Activated CD8-positive, alpha-beta T cell treated with anti-CD3 and anti-CD28 coated beads, Interleukin-2, amount 10 ng/mL, durations not matched to agents 7 days and 5 days (primary cell): ENCODE results near the gene RBBP5. TPM values are rescaled to one million over a fixed set of nuclear protein-coding genes. Genes with fewer than 3 reads are reported as not detected.
A peak's percentile ranks its signal among the peaks of the same experiment; 100 is the strongest.

Source experiments
- ATAC-seq: fragments of 150-1000 bp; cut with Tn5 transposase; one replicate; pipeline ENCODE4 v1.10.0; 2021; ENCODE audit warnings: moderate library complexity
- CTCF ChIA-PET: fragments of 350-600 bp; sonication (Branson Sonifier 250); formaldehyde crosslinking; loops from one replicate; lab custom pipeline; 2021; ENCODE audit warnings: antibody characterized with exemption; lab: Charles Lee
- POLR2A ChIA-PET: fragments of 350-600 bp; sonication (Branson Sonifier 250); formaldehyde crosslinking; loops from one replicate; lab custom pipeline; 2021; ENCODE audit warnings: antibody characterized with exemption; lab: Charles Lee
- DNase-seq: peaks from one replicate; pipeline ENCODE4 v3.0.0-alpha.2; 2020
- H3K27ac Mint-ChIP-seq: one replicate; pipeline ENCODE4 v1.8.0; 2021; ENCODE audit warnings: mild to moderate bottlenecking, mixed read lengths
- H3K27me3 Mint-ChIP-seq: one replicate; pipeline ENCODE4 v1.8.0; 2021; ENCODE audit warnings: low read depth, mixed read lengths
- H3K36me3 Mint-ChIP-seq: one replicate; pipeline ENCODE4 v1.8.0; 2021; ENCODE audit warnings: low read depth, mixed read lengths
- H3K4me1 Mint-ChIP-seq: one replicate; pipeline ENCODE4 v1.8.0; 2021; ENCODE audit warnings: low read depth, mixed read lengths
- H3K4me3 Mint-ChIP-seq: one replicate; pipeline ENCODE4 v1.8.0; 2021; ENCODE audit warnings: mild to moderate bottlenecking, mixed read lengths
- H3K9me3 Mint-ChIP-seq: one replicate; pipeline ENCODE4 v1.8.0; 2022; ENCODE audit warnings: mixed read lengths; ENCODE audit not compliant: insufficient read depth
- total RNA-seq, 2 experiments: library from RNA; stranded (reverse); gene quantifications; one replicate each; pipeline ENCODE4 v1.2.3, GENCODE V29; 2021

RBBP5 gene
- total RNA-seq, 2 experiments from 2014 or later: 20.3 to 22.0 TPM

GRCh38 chr1:205056188-205056611 lies 65.6 kb downstream of the RBBP5 start:
- no peak for ATAC-seq
- H3K4me3 Mint-ChIP-seq: no peak overlapping the region
- no peaks in the 10 kb centered on the region for H3K4me1 Mint-ChIP-seq
- no peak for DNase-seq
- no peak overlapping the region for H3K27ac Mint-ChIP-seq
- H3K36me3 Mint-ChIP-seq: no peaks in the 10 kb centered on the region
- H3K27me3 Mint-ChIP-seq: no peaks in the 10 kb centered on the region
- H3K9me3 Mint-ChIP-seq: no peaks in the 10 kb centered on the region
- ChIA-PET CTCF (interaction anchor here (0.8 kb wide), 1 partner anchor 114 kb away, joined by 3 read pairs; no protein-coding TSS in a partner anchor), POLR2A (no interaction called here)

GRCh38 chr1:205054013-205054412 lies 67.8 kb downstream of the RBBP5 start:
- Mint-ChIP-seq H3K4me1 (no peaks in the 10 kb centered on the region), H3K9me3 (no peaks in the 10 kb centered on the region), H3K27me3 (no peaks in the 10 kb centered on the region), H3K36me3 (no peaks in the 10 kb centered on the region), H3K27ac (no peak overlapping the region), H3K4me3 (no peak overlapping the region)
- no peak for DNase-seq
- ChIA-PET CTCF (no interaction called here), POLR2A (no interaction called here)
- no peak for ATAC-seq

GRCh38 chr1:205053296-205053695 lies 68.5 kb downstream of the RBBP5 start:
- ChIA-PET POLR2A (no interaction called here), CTCF (interaction anchor here (2.5 kb wide), 1 partner anchor 8 kb away, joined by 19 read pairs; no protein-coding TSS in a partner anchor)
- DNase-seq: no peak
- Mint-ChIP-seq H3K9me3 (no peaks in the 10 kb centered on the region), H3K4me3 (no peak overlapping the region), H3K27me3 (no peaks in the 10 kb centered on the region), H3K27ac (no peak overlapping the region), H3K4me1 (no peaks in the 10 kb centered on the region), H3K36me3 (no peaks in the 10 kb centered on the region)
- no peak for ATAC-seq

GRCh38 chr1:205052690-205053089 lies 69.1 kb downstream of the RBBP5 start:
- Mint-ChIP-seq H3K36me3 (no peaks in the 10 kb centered on the region), H3K9me3 (no peaks in the 10 kb centered on the region), H3K4me1 (no peaks in the 10 kb centered on the region), H3K4me3 (no peak overlapping the region), H3K27me3 (no peaks in the 10 kb centered on the region), H3K27ac (no peak overlapping the region)
- no peak for ATAC-seq
- CTCF ChIA-PET: interaction anchor here (2.5 kb wide), 1 partner anchor 9 kb away, joined by 19 read pairs; no protein-coding TSS in a partner anchor
- POLR2A ChIA-PET: no interaction called here
- DNase-seq: no peak

- DNase-seq: no peak
- ChIA-PET CTCF (interaction anchor here (2.3 kb wide), 1 partner anchor 12 kb away, joined by 14 read pairs; no protein-coding TSS in a partner anchor), POLR2A (no interaction called here)
- H3K27me3 Mint-ChIP-seq: peaks cover 23% of the 10 kb centered on the region
- H3K9me3 Mint-ChIP-seq: no peaks in the 10 kb centered on the region
- no peaks in the 10 kb centered on the region for H3K36me3 Mint-ChIP-seq
- H3K4me3 Mint-ChIP-seq: no peak overlapping the region
- ATAC-seq: no peak
- no peak overlapping the region for H3K27ac Mint-ChIP-seq
- no peaks in the 10 kb centered on the region for H3K4me1 Mint-ChIP-seq
These were observed 72.3 kb downstream of the RBBP5 start for GRCh38 chr1:205049479-205049878.

GRCh38 chr1:205048382-205048781 lies 73.4 kb downstream of the RBBP5 start:
- POLR2A ChIA-PET: no interaction called here
- H3K9me3 Mint-ChIP-seq: no peaks in the 10 kb centered on the region

GRCh38 chr1:205047764-205048231 lies 74.0 kb downstream of the RBBP5 start:
- CTCF ChIA-PET: interaction anchor here (2.3 kb wide), 1 partner anchor 14 kb away, joined by 14 read pairs; no protein-coding TSS in a partner anchor
- Mint-ChIP-seq H3K9me3 (no peaks in the 10 kb centered on the region), H3K4me1 (no peaks in the 10 kb centered on the region), H3K27ac (no peak overlapping the region), H3K36me3 (no peaks in the 10 kb centered on the region), H3K4me3 (no peak overlapping the region), H3K27me3 (peaks cover 33% of the 10 kb centered on the region)
- no peak for ATAC-seq
- POLR2A ChIA-PET: no interaction called here
- DNase-seq: no peak

More at GRCh38 chr1:205048382-205048781, 73.4 kb downstream of the RBBP5 start:
- Mint-ChIP-seq H3K4me3 (no peak overlapping the region), H3K27me3 (peaks cover 33% of the 10 kb centered on the region), H3K27ac (no peak overlapping the region), H3K36me3 (no peaks in the 10 kb centered on the region), H3K4me1 (no peaks in the 10 kb centered on the region)
- ATAC-seq (no peak), DNase-seq (no peak)
- CTCF ChIA-PET: interaction anchor here (2.3 kb wide), 1 partner anchor 13 kb away, joined by 14 read pairs; no protein-coding TSS in a partner anchor

- ATAC-seq (no peak), DNase-seq (no peak)
- ChIA-PET POLR2A (no interaction called here), CTCF (no interaction called here)
- no peak overlapping the region for H3K4me3 Mint-ChIP-seq
- no peaks in the 10 kb centered on the region for H3K36me3 Mint-ChIP-seq
- H3K27me3 Mint-ChIP-seq: peaks cover 39% of the 10 kb centered on the region
- H3K27ac Mint-ChIP-seq: no peak overlapping the region
- no peaks in the 10 kb centered on the region for H3K4me1 Mint-ChIP-seq
- H3K9me3 Mint-ChIP-seq: no peaks in the 10 kb centered on the region
These were observed 74.9 kb downstream of the RBBP5 start for GRCh38 chr1:205046870-205047269.

- H3K27me3 Mint-ChIP-seq: peaks cover 50% of the 10 kb centered on the region
- ChIA-PET POLR2A (no interaction called here), CTCF (no interaction called here)
- H3K4me1 Mint-ChIP-seq: no peaks in the 10 kb centered on the region
- DNase-seq (no peak), ATAC-seq (no peak)
- H3K27ac Mint-ChIP-seq: no peak overlapping the region
- no peaks in the 10 kb centered on the region for H3K36me3 Mint-ChIP-seq
- no peak overlapping the region for H3K4me3 Mint-ChIP-seq
- no peaks in the 10 kb centered on the region for H3K9me3 Mint-ChIP-seq
These were observed 76.6 kb downstream of the RBBP5 start for GRCh38 chr1:205045146-205045545.

- no peak overlapping the region for H3K27ac Mint-ChIP-seq
- peaks cover 50% of the 10 kb centered on the region for H3K27me3 Mint-ChIP-seq
- ChIA-PET CTCF (no interaction called here), POLR2A (no interaction called here)
- H3K36me3 Mint-ChIP-seq: no peaks in the 10 kb centered on the region
- H3K9me3 Mint-ChIP-seq: no peaks in the 10 kb centered on the region
- ATAC-seq: no peak
- H3K4me3 Mint-ChIP-seq: no peak overlapping the region
- no peak for DNase-seq
- H3K4me1 Mint-ChIP-seq: no peaks in the 10 kb centered on the region
These were observed 77.0 kb downstream of the RBBP5 start for GRCh38 chr1:205044741-205045140.

- Mint-ChIP-seq H3K4me3 (no peak overlapping the region), H3K27me3 (peaks cover 52% of the 10 kb centered on the region), H3K27ac (no peak overlapping the region), H3K9me3 (no peaks in the 10 kb centered on the region), H3K4me1 (no peaks in the 10 kb centered on the region), H3K36me3 (no peaks in the 10 kb centered on the region)
- CTCF ChIA-PET: no interaction called here
- POLR2A ChIA-PET: no interaction called here
- DNase-seq (no peak), ATAC-seq (no peak)
These were observed 77.9 kb downstream of the RBBP5 start for GRCh38 chr1:205043866-205044265.

- no peaks in the 10 kb centered on the region for H3K4me1 Mint-ChIP-seq
- no peaks in the 10 kb centered on the region for H3K36me3 Mint-ChIP-seq
- H3K4me3 Mint-ChIP-seq: no peak within 1 kb of the TSS
- peak; percentile 48 for ATAC-seq
- ChIA-PET POLR2A (no interaction called here), CTCF (interaction anchor here (1.1 kb wide), 1 partner anchor 18 kb away, joined by 4 read pairs; no protein-coding TSS in a partner anchor)
- no peaks in the 10 kb centered on the region for H3K9me3 Mint-ChIP-seq
- H3K27ac Mint-ChIP-seq: no peak within 1 kb of the TSS
- peaks cover 53% of the 10 kb centered on the region for H3K27me3 Mint-ChIP-seq
- DNase-seq: no peak
These were observed 78.6 kb downstream of the RBBP5 start, which contains the start of gene CNTN2 for GRCh38 chr1:205042911-205043806. Gene CNTN2, plus strand, starts transcription at chr1:205043212. Its CDS starts 9,974 bp downstream, at chr1:205053186.
